ENCODE data around the gene SUV39H1.

- no peak for TF ChIP-seq ZNF70 (CRISPR knock-in tag; IDR thresholded peaks at IDR 0.05)
- no peak for TF ChIP-seq GLIS3 (CRISPR knock-in tag; IDR thresholded peaks at IDR 0.05)
- TF ChIP-seq BACH2 (CRISPR knock-in tag; IDR thresholded peaks at IDR 0.05; ENCODE audit: borderline replicate concordance) = no peak
- TF ChIP-seq ZC3H10 (CRISPR knock-in tag; IDR thresholded peaks at IDR 0.05) = no peak
- no peak for TF ChIP-seq SNAI2 (CRISPR knock-in tag; IDR thresholded peaks at IDR 0.05)
- no peak for TF ChIP-seq ZFP3 (CRISPR knock-in tag; IDR thresholded peaks at IDR 0.05)
- no peak for TF ChIP-seq ISL1 (CRISPR knock-in tag; IDR thresholded peaks at IDR 0.05)
- no peak for TF ChIP-seq ZNF565 (CRISPR knock-in tag; conservative IDR thresholded peaks at IDR 0.05; ENCODE audit: low read depth)
Measured at GRCh38 chrX:48754238-48754637, 57.7 kb downstream of the SUV39H1 start.
